HepG2 (cell line): ENCODE data around the gene ABCB8. TPM values are rescaled to one million over a fixed set of nuclear protein-coding genes. Genes with fewer than 3 reads are reported as not detected.

ENCODE experiments used
- ARNTL ChIP-seq: sonication (generic); formaldehyde crosslinking; IDR thresholded peaks from 2 replicates; pipeline ENCODE4 v1.4.0; 2020; ENCODE audit warnings: mild to moderate bottlenecking, missing genetic modification reagents
- ATF2 ChIP-seq: sonication (generic); formaldehyde crosslinking; IDR thresholded peaks from 2 replicates; pipeline ENCODE4 v1.4.0; 2020; ENCODE audit warnings: missing genetic modification reagents
- BRD4 ChIP-seq: sonication (generic); formaldehyde crosslinking; IDR thresholded peaks from 2 replicates; pipeline ENCODE4 v1.4.0; 2020; ENCODE audit warnings: missing genetic modification reagents
- KDM1A ChIP-seq: IDR thresholded peaks from 2 replicates; pipeline ENCODE4 v1.6.1; 2016; ENCODE audit warnings: missing compliant biosample characterization
- KLF15 ChIP-seq: sonication (generic); formaldehyde crosslinking; IDR thresholded peaks from 2 replicates; pipeline ENCODE4 v1.8.1; 2023; ENCODE audit warnings: borderline replicate concordance, mild to moderate bottlenecking, inconsistent platforms, missing genetic modification reagents, mixed read lengths
- MXI1 ChIP-seq: IDR thresholded peaks from 3 replicates; pipeline ENCODE4 v1.6.1; 2012; ENCODE audit warnings: low read depth, low read length, inconsistent platforms, borderline replicate concordance
- NFAT5 ChIP-seq: sonication (generic); formaldehyde crosslinking; IDR thresholded peaks from 2 replicates; pipeline ENCODE4 v1.4.0; 2020; ENCODE audit warnings: missing genetic modification reagents
- NR0B2 ChIP-seq: sonication (generic); formaldehyde crosslinking; IDR thresholded peaks from 2 replicates; pipeline ENCODE4 v1.4.0; 2020; ENCODE audit warnings: mild to moderate bottlenecking, missing genetic modification reagents
- REPIN1 ChIP-seq: sonication (generic); formaldehyde crosslinking; IDR thresholded peaks from 2 replicates; pipeline ENCODE4 v1.8.0; 2022; ENCODE audit warnings: missing genetic modification reagents, low read depth, mild to moderate bottlenecking, borderline replicate concordance
- RFXAP ChIP-seq: sonication (generic); formaldehyde crosslinking; IDR thresholded peaks from 2 replicates; pipeline ENCODE4 v1.4.0; 2020; ENCODE audit warnings: missing genetic modification reagents, borderline replicate concordance
- RXRA ChIP-seq: sonication (generic); formaldehyde crosslinking; IDR thresholded peaks from 2 replicates; pipeline ENCODE4 v1.5.1; 2020; ENCODE audit warnings: missing genetic modification reagents
- SOX5 ChIP-seq: IDR thresholded peaks from 2 replicates; pipeline ENCODE4 v1.6.1; 2016; ENCODE audit warnings: borderline replicate concordance
- TBL1XR1 ChIP-seq: fragments of 150-350 bp; IDR thresholded peaks from 2 replicates; pipeline ENCODE4 v1.6.1; 2014; ENCODE audit warnings: borderline replicate concordance, low read length; ENCODE audit not compliant: partially characterized antibody
- TFE3 ChIP-seq: IDR thresholded peaks from 2 replicates; pipeline ENCODE4 v1.6.1; 2016
- YEATS2 ChIP-seq: sonication (generic); formaldehyde crosslinking; IDR thresholded peaks from 2 replicates; pipeline ENCODE4 v1.4.0; 2020; ENCODE audit warnings: missing genetic modification reagents, borderline replicate concordance
- ZBTB42 ChIP-seq: sonication (generic); formaldehyde crosslinking; IDR thresholded peaks from 2 replicates; pipeline ENCODE4 v1.5.0; 2020; ENCODE audit warnings: mild to moderate bottlenecking, missing genetic modification reagents
- ZBTB7A ChIP-seq: sonication (generic); formaldehyde crosslinking; IDR thresholded peaks from 2 replicates; pipeline ENCODE4 v1.8.0; 2022; ENCODE audit warnings: mild to moderate bottlenecking, missing genetic modification reagents
- ZFP36L1 ChIP-seq: sonication (generic); formaldehyde crosslinking; IDR thresholded peaks from 2 replicates; pipeline ENCODE4 v1.8.0; 2022; ENCODE audit warnings: mild to moderate bottlenecking, missing genetic modification reagents, moderate library complexity
- ZNF18 ChIP-seq: sonication (generic); formaldehyde crosslinking; IDR thresholded peaks from 2 replicates; pipeline ENCODE4 v1.8.0; 2022; ENCODE audit warnings: mild to moderate bottlenecking, missing genetic modification reagents; ENCODE audit not compliant: insufficient replicate concordance
- ZNF205 ChIP-seq: IDR thresholded peaks from 2 replicates; pipeline ENCODE4 v1.6.1; 2018; ENCODE audit warnings: missing biosample characterization, missing genetic modification reagents
- polyA plus RNA-seq, 8 experiments: library from polyadenylated mRNA; depleted of rRNA in 3 of 8; stranded (reverse) in 7 of 8; unstranded in 1 of 8; fragments of >200 nt; fragmentation: Illumina TruSeq in 4 of 8; extraction: Trizol in 4 of 8; gene quantifications; 2 replicates each; pipeline versions ENCODE4 v1.2.1 to v1.2.3, GENCODE V29; 2011 to 2016; ENCODE audit warnings: low read depth in 4 of 8, missing spikeins in 1 of 8, mixed read lengths in 1 of 8; ENCODE audit not compliant: insufficient read depth in 1 of 8
- total RNA-seq, 5 experiments: library from RNA; depleted of rRNA; stranded (reverse); fragments of >200 nt; fragmentation: Illumina TruSeq; extraction: Trizol; gene quantifications; 2 replicates each; pipeline ENCODE4 v1.2.3, GENCODE V29; 2016; ENCODE audit warnings: low read depth in 1 of 5

The ABCB8 gene
- total and polyA plus RNA-seq, 2 of the 13 experiments (the other 11 are each of a cell fraction or from before 2014, with no cell fraction given), result 6.6 to 16.7 TPM

GRCh38 chr7:151083071-151083823, 55.0 kb downstream of the ABCB8 start, which contains the start of gene TMUB1 (continued):
- no peak for TF ChIP-seq TFE3 (CRISPR knock-in tag)
- TF ChIP-seq RFXAP (CRISPR knock-in tag), result no peak
- no peak for TF ChIP-seq KLF15 (CRISPR knock-in tag)
- no peak for TF ChIP-seq ZFP36L1
- no peak for TF ChIP-seq BRD4
- no peak for TF ChIP-seq SOX5
- TF ChIP-seq ZNF205 (CRISPR knock-in tag), result no peak
- TF ChIP-seq ZBTB7A, result no peak
- TF ChIP-seq ATF2 (CRISPR knock-in tag), result no peak
- TF ChIP-seq KDM1A (CRISPR knock-in tag), result no peak
- TF ChIP-seq YEATS2 (CRISPR knock-in tag), result no peak
- TF ChIP-seq MXI1, result peak; percentile 84; the same call in 2 of the 3 replicates
- no peak for TF ChIP-seq REPIN1
- peak; percentile 71; the same call in 1 of the 2 replicates for TF ChIP-seq ARNTL (CRISPR knock-in tag)
- TF ChIP-seq TBL1XR1, result no peak
- no peak for TF ChIP-seq ZNF18
- TF ChIP-seq NR0B2 (CRISPR knock-in tag), result no peak; the same call in 1 of the 2 replicates
- TF ChIP-seq RXRA (CRISPR knock-in tag), result no peak
- no peak for TF ChIP-seq ZBTB42
- no peak for TF ChIP-seq NFAT5 (CRISPR knock-in tag)
